Fibroblast of skin of scalp (primary cell): Measurements from ENCODE around the gene SGCB. TPM values are rescaled to one million over a fixed set of nuclear protein-coding genes. Genes with fewer than 3 reads are reported as not detected.
A peak's percentile ranks its signal among the peaks of the same experiment; 100 is the strongest.
"Not testable (repeated sequence)": the region's sequence is repeated elsewhere in the genome, so short reads cannot be mapped to it uniquely, and the experiment has no call there.

Source experiments
- DNase-seq: peaks from one replicate; pipeline ENCODE4 v3.0.0-alpha.2; 2013
- polyA plus RNA-seq, 2 experiments: library from polyadenylated mRNA; unstranded; fragments of 120-200 nt; gene quantifications; one replicate each; pipeline ENCODE4 v1.2.1, GENCODE V29; 2013; ENCODE audit not compliant: insufficient read length in 2 of 2

Gene SGCB
- polyA plus RNA-seq (2013, experiment 1 of 2; ENCODE audit: insufficient read length), result 62.7 TPM
- polyA plus RNA-seq (2013, experiment 2 of 2; ENCODE audit: insufficient read length), result 58.7 TPM

DNA sequence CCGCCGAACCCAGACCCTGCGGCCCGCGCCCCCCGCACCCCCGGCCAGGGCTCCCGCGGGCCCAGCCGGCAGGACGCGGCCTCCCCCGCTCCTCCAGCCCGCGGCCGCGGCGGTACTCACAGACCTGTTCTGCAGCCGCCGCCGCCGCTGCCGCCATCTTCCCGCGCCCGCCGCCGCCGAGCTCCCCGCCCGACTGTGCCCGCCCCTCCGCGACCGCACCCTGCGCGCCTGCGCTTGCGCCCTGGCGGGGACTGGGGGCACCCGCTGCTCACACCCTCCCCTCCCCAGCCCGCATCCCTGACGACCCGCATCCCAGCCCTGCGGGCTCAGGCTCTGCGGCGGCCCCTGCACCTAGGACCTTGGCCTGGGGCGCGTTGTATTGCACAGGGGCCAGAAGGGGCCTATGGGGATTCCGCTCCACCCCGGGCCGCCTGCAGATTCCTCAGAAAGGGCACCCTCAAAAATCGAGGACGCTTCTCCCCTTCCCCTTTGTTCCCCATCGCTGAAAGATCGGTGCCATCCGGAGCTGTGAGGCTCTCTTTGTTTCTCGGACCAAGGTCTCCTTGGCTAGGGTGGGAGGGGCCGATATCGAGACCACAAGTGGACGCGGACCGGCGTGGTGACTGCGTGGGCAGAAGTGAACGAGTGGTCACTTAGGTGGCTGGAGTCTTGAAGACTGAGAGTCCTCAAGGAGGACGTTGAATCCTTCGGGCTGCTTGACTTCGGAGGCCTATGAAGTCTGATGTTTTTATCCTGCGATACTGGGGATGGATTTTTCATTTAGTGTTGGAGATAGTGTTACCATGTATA lies at the start of gene SGCB:
Gene SGCB, minus strand, starts transcription at position 197 of the 810 bp plus-strand sequence. Its CDS starts 40 bp downstream, at position 157.
- peak; percentile 69 for DNase-seq

DNA sequence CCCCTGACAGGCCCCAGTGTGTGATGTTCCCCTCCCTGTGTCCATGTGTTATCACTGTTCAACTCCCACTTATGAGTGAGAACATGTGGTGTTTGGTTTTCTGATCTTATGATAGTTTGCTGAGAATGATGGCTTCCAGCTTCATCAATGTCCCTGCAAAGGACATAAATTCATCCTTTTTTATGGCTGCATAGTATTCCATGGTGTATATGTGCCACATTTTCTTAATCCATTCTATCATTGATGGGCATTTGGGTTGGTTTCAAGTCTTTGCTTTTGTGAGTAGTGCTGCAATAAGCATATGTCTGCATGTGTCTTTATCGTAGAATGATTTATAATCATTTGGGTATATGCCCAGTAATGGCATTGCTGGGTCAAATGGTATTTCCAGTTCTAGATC lies 48.3 kb upstream of the SGCB start:
- not testable (repeated sequence) for DNase-seq

- no peak for DNase-seq
These were observed 43.1 kb upstream of the SGCB start for GRCh38 chr4:52081216-52081615.

DNA sequence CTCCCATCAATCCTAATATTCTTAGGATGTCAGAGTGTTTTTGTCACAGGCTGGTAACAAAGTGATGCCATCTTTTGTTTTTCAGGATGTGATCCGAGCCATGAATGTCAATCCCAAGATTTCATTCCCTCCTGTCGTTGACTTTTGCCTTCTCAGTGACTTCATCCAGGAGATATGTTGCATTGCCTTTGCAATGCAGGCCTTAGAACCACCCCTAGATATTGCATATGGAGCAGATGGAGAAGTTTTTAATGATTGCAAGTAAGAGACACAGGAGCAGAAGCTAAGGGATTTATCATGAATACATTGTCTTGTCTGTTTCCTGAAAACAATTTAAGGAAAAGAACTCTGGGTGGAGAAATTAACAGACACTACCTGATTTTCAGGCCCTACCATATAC lies 41.6 kb upstream of the SGCB start:
- DNase-seq, result no peak

GRCh38 chr4:52076731-52077130 lies 38.6 kb upstream of the SGCB start:
- DNase-seq, result peak; percentile 10

GRCh38 chr4:52071791-52072546 lies 33.9 kb upstream of the SGCB start:
- DNase-seq, result no peak

GRCh38 chr4:52069571-52069970 lies 31.5 kb upstream of the SGCB start:
- DNase-seq, result no peak

- no peak for DNase-seq
These were observed 21.3 kb upstream of the SGCB start for GRCh38 chr4:52059372-52059771.

GRCh38 chr4:52058275-52058674 lies 20.2 kb upstream of the SGCB start:
- no peak for DNase-seq

DNA sequence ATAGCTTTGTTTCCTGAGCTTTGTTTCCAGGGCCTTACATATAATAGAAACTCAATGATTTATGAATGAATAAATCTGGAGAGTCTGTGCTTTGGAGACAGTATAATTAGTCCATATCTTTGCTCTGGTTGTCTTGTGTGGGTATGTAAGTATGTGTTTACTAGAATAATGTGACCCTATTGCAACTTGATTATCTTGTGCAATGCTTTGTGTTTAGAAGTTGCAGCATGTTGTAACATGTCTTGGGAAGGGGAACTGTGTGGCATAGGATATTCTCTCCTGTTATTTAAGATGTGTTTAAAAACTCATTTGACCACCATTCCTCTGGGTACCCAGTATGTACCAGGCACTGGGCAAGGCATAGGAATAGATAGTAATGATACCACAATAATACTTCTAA lies 19.1 kb upstream of the SGCB start:
- no peak for DNase-seq

- no peak for DNase-seq
These were observed 16.2 kb upstream of the SGCB start for GRCh38 chr4:52054254-52054653.

- no peak for DNase-seq
These were observed 14.3 kb upstream of the SGCB start for GRCh38 chr4:52052475-52052780.

GRCh38 chr4:52051615-52052474 lies 13.7 kb upstream of the SGCB start:
- peak; percentile 84 for DNase-seq

DNA sequence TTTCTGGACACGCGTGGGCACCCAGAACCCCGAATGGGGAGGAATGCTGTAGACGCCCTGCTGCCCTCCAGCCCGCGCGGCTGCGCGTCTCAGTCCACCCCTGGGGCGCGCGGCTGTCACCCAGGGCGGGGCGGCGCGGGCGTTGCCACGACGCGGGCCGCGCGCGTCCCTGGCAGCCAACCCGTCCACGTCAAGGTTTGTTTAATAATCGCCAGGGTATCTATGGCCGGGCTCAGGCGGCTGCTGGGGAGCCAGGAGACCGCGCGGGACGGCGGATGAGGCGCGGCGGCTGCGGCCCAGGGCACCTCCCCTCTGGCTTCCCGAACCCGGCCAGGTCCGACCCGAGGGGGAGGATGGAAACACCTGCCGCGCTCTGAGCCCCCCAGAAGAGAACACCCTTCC lies 13.1 kb upstream of the SGCB start, which contains the start of gene SPATA18:
Gene SPATA18, plus strand, starts transcription at position 92 of the 402 bp plus-strand sequence. CDS start 401 bp downstream, outside the sequence.
- peak; percentile 17 for DNase-seq

DNA sequence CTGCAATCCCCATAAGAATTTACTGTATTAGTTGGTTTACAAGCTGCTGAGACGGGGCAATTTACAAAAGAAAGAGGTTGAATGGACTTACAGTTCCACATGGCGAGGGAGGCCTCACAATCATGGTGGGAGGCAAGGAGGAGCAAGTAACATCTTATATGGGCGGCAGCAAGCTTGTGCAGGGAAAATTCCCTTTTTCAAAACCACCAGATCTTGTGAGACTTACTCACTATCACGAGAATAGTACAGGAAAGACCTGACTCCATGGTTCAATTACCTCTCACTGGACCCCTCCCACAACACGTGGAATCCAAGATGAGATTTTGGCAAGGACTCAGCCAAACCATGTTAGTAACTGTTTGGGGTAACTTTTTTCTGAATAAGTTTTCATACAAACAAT lies 11.2 kb upstream of the SGCB start:
- DNase-seq, result no peak

DNA sequence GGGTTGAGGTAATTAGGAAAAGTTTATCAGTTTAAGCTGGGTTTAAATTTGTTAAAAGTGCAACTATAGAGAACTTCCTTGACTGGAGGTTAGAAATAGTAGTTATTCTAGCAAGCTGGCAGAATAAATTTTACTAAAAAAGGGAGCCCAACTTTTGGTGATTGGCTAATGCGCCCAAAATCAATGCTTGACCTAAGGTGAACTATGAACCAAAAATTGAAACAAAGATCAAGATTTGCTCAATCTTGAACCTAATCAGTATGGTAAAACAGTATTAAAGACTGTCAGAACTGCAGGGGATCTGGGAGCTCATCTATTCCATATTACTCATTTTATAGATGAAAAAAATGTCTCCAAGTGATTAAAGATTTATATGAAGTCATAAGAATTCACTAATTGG lies 6.9 kb upstream of the SGCB start:
- no peak for DNase-seq

GRCh38 chr4:52037689-52038102 lies 403 bp downstream of the SGCB start:
- peak; percentile 28 for DNase-seq

DNA sequence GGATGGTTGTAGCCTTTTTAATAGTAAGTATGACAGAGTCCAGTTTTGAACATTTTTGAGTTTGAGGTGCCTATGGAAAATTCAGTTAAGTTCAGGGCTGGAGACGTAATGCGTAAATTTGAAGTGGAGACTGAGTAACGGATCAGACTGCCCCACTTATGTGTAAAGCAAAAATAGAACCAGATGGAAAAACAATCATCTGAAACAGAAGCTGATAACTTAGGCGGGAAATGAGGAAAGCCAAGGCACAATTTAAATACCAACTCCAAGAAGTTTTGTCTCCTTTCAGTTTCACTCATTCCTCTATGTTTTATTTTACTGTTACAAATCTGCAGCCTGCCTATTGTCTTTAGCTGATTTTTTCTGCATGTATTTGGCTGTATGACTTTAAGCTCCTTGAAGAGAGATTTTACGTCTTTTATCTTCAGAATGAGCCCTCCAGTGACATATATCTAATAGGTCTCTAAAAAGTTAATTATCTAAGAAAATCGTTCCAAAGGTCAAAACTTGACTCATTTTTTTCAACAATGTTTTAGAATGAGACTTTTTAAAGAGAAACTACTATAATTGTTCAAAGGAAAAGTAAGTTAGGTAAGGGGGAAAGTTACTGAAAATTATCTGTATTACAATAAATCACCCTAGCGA lies 1.1 kb downstream of the SGCB start:
- DNase-seq, result no peak

- no peak for DNase-seq
These were observed 2.9 kb downstream of the SGCB start for GRCh38 chr4:52035190-52035589.

- DNase-seq, result no peak
These were observed 6.1 kb downstream of the SGCB start for GRCh38 chr4:52032005-52032404.

- DNase-seq, result peak; percentile 72
These were observed 9.1 kb downstream of the SGCB start for GRCh38 chr4:52028970-52029369.
